ENCODE data around the gene CLMN.

CLMN gene

DNA sequence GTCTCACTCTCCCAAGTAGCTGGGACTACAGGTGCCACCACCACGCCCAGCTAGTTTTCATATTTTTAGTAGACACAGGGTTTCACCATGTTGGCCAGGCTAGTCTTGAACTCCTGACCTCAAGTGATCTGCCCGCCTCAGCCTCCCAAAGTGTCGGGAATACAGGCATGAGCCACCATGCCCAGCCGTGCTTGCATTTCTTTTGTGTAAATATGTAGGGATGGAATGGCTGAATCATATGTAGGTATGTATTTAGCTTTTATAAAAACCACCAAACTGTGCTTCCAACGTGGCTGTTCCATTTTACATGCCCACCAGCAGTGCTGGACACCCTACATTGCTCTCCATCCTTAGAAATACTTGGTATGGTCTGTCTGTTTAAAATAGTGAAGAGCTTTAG lies 32.8 kb upstream of the CLMN start:
- TF ChIP-seq CTCF (IDR thresholded peaks at IDR 0.05), result no peak

- TF ChIP-seq CTCF (IDR thresholded peaks at IDR 0.05), result no peak
These were observed 29.5 kb upstream of the CLMN start for GRCh38 chr14:95349241-95349640.

DNA sequence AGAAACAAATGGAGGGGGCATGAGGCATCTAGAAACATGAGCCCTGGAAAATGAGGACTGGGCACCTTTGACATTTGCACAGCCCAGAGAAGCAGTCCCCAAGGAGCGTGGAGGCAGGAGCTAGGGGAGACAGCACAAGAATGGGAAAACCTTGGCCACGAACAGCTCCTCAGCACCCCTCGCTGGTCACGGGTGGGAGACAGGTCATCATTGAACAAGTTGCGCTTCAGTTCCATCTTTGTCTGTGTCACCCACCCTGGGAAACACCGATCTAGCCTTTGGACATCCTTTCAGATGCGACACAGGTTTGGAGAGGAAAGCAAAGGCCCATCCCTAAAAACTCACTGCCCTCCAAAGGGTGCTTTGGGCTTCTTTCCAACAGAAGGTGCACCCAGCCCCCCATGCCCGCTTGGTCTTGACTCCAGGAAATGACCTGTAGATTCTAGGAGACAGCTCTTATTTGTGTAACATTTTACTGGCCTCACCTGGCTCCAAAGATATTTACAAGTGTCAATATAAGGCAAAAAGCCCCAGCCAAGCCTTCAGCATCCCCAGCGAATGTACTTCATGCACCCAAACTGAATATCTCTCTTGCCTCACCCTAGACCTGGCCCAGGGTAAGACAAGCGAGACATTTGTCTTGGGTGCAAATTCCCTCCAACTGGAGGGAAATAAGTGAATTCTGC lies 28.8 kb upstream of the CLMN start:
- TF ChIP-seq CTCF (IDR thresholded peaks at IDR 0.05), result no peak

DNA sequence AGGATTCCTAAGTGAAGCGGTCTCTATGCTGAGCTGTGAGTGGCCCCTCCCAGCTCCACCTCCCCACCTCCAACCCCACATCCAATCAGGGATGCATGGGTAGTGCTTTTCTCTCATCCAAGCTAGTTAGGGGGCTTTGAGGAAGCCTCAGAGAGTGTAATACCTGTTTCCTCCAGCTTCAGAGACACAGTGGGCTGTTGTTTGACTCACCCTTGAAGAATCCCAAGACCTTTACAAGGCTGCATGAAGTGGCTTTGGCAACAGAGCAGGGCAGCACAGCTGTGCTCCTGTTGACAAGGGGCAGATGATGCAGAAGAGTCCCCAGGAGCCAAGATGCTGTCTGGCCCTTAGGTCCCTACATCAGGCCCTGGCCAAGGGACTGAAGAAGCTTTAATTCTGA lies 27.1 kb upstream of the CLMN start:
- no peak for TF ChIP-seq CTCF (IDR thresholded peaks at IDR 0.05)

DNA sequence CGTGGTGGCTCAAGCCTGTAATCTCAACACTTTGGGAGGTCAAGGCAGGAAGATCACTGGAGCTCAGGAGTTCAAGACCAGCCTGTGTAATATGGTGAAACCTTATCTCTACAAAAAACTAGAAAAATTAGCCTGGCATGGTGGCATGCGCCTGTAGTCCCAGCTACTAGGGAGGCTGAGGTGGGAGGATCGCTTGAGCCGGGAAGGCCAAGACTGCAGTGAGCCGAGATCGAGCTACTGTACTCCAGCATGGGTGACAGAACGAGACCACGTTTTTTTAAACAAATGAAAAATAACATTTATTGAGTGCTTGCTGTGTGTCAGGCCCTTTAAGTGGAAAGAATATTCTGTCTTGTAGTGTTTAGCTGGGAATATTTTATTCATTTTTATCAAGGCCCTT lies 26.6 kb upstream of the CLMN start:
- no peak for TF ChIP-seq CTCF (IDR thresholded peaks at IDR 0.05)

- TF ChIP-seq CTCF (IDR thresholded peaks at IDR 0.05), result no peak
These were observed 25.3 kb upstream of the CLMN start for GRCh38 chr14:95345032-95345431.

- TF ChIP-seq CTCF (IDR thresholded peaks at IDR 0.05), result no peak
These were observed 24.8 kb upstream of the CLMN start for GRCh38 chr14:95344536-95344935.

- no peak for TF ChIP-seq CTCF (IDR thresholded peaks at IDR 0.05)
These were observed 21.9 kb upstream of the CLMN start for GRCh38 chr14:95341564-95341963.
